HG03558 (cell line): Measurements from ENCODE around the gene EML5.

Experiments
- ATAC-seq: cut with Tn5 transposase; IDR thresholded peaks from one replicate; pipeline ENCODE4 v1.9.1; 2021; ENCODE audit warnings: moderate number of reproducible peaks; ENCODE audit not compliant: unreplicated experiment; ENCODE audit errors: extremely low read depth

The EML5 gene

GRCh38 chr14:88628033-88628432 lies 164.7 kb downstream of the EML5 start:
- ATAC-seq: no peak

- no peak for ATAC-seq
Measured at GRCh38 chr14:88625671-88626070, 167.1 kb downstream of the EML5 start.

GRCh38 chr14:88621100-88621499 lies 171.7 kb downstream of the EML5 start:
- no peak for ATAC-seq

GRCh38 chr14:88618476-88618875 lies 174.3 kb downstream of the EML5 start:
- ATAC-seq: no peak

- no peak for ATAC-seq
Measured at GRCh38 chr14:88617479-88617878, 175.3 kb downstream of the EML5 start.

- ATAC-seq: no peak
Measured at GRCh38 chr14:88616697-88617096, 176.1 kb downstream of the EML5 start.

- no peak for ATAC-seq
Measured at GRCh38 chr14:88614218-88614907, 178.4 kb downstream of the EML5 start.

GRCh38 chr14:88613552-88614010 lies 179.2 kb downstream of the EML5 start:
- ATAC-seq: no peak

- no peak for ATAC-seq
Measured at GRCh38 chr14:88612981-88613380, 179.8 kb downstream of the EML5 start.

GRCh38 chr14:88611878-88612277 lies 180.9 kb downstream of the EML5 start:
- ATAC-seq: no peak

GRCh38 chr14:88607829-88608228 lies 184.9 kb downstream of the EML5 start:
- no peak for ATAC-seq

GRCh38 chr14:88605594-88605993 lies 187.2 kb downstream of the EML5 start:
- ATAC-seq: no peak

GRCh38 chr14:88604212-88604611 lies 188.5 kb downstream of the EML5 start:
- ATAC-seq: no peak

- ATAC-seq: peak; percentile 91
Measured at GRCh38 chr14:88599761-88600439, 192.9 kb downstream of the EML5 start.

GRCh38 chr14:88599326-88599725 lies 193.4 kb downstream of the EML5 start:
- no peak for ATAC-seq

GRCh38 chr14:88598097-88598675 lies 194.6 kb downstream of the EML5 start:
- no peak for ATAC-seq

- no peak for ATAC-seq
Measured at GRCh38 chr14:88597601-88598000, 195.2 kb downstream of the EML5 start.

GRCh38 chr14:88597038-88597437 lies 195.7 kb downstream of the EML5 start:
- ATAC-seq: no peak

GRCh38 chr14:88592031-88592430 lies 200.7 kb downstream of the EML5 start:
- no peak for ATAC-seq

GRCh38 chr14:88590173-88590572 lies 202.6 kb downstream of the EML5 start:
- ATAC-seq: no peak

GRCh38 chr14:88588081-88588480 lies 204.7 kb downstream of the EML5 start:
- no peak for ATAC-seq
